Natural killer cell (primary cell): Measurements from ENCODE around the gene GJB4. TPM values are rescaled to one million over a fixed set of nuclear protein-coding genes. Genes with fewer than 3 reads are reported as not detected.

ENCODE experiments used
- ATAC-seq, 3 donors: fragments of 150-1000 bp in 2 of 3; fragments of 200-7000 bp in 1 of 3; cut with Tn5 transposase; 1 replicate in 1 of 3; 2 replicates in 2 of 3; pipeline ENCODE4 v1.10.0; 2021; ENCODE audit warnings: mild to moderate bottlenecking in 2 of 3, moderate library complexity in 2 of 3
- DNase-seq, 2 donors: peaks; one replicate each; pipeline versions ENCODE4 v3.0.0 to v3.0.0-alpha.2; 2013 to 2021; ENCODE audit warnings: mixed read lengths in 1 of 2
- H3K27ac ChIP-seq: one replicate; pipeline ENCODE4 v1.5.1; 2013; ENCODE audit warnings: mild to moderate bottlenecking, low read length
- H3K27me3 ChIP-seq: one replicate; pipeline ENCODE4 v1.6.1; 2013; ENCODE audit warnings: low read length; ENCODE audit not compliant: control insufficient read depth, insufficient read depth
- H3K36me3 ChIP-seq: one replicate; pipeline ENCODE4 v1.6.1; 2013; ENCODE audit warnings: low read length; ENCODE audit not compliant: control insufficient read depth, insufficient read depth
- H3K4me1 ChIP-seq: one replicate; pipeline ENCODE4 v1.6.1; 2013; ENCODE audit warnings: low read length; ENCODE audit not compliant: control insufficient read depth, insufficient read depth
- H3K4me3 ChIP-seq: one replicate; pipeline ENCODE4 v1.5.1; 2013; ENCODE audit warnings: low read length
- H3K9me3 ChIP-seq: one replicate; pipeline ENCODE4 v1.6.1; 2013; ENCODE audit warnings: low read length; ENCODE audit not compliant: control insufficient read depth, insufficient read depth
- H3K27ac Mint-ChIP-seq, 2 donors: one replicate each; pipeline ENCODE4 v1.8.0; 2022; ENCODE audit warnings: mild to moderate bottlenecking in 2 of 2, mixed read lengths in 2 of 2, moderate library complexity in 1 of 2
- H3K27me3 Mint-ChIP-seq, 2 donors: one replicate each; pipeline ENCODE4 v1.8.0; 2022; ENCODE audit warnings: low read depth in 2 of 2, mixed read lengths in 2 of 2
- H3K36me3 Mint-ChIP-seq: one replicate; pipeline ENCODE4 v1.8.0; 2022; ENCODE audit warnings: mixed read lengths
- H3K4me1 Mint-ChIP-seq, 2 donors: one replicate each; pipeline ENCODE4 v1.8.0; 2022; ENCODE audit warnings: mixed read lengths in 2 of 2
- H3K4me3 Mint-ChIP-seq: one replicate; pipeline ENCODE4 v1.8.0; 2022; ENCODE audit warnings: mild to moderate bottlenecking, moderate library complexity, mixed read lengths
- H3K9me3 Mint-ChIP-seq, 2 donors: one replicate each; pipeline ENCODE4 v1.8.0; 2022; ENCODE audit warnings: mixed read lengths in 2 of 2
- WGBS: methylation state at CpG from one replicate; pipeline ENCODE4 v1.1.7; 2013; ENCODE audit warnings: missing lambda C conversion rate; ENCODE audit not compliant: insufficient coverage; 5-methylcytosine and 5-hydroxymethylcytosine counted together
- intact Hi-C: fragments of 100-400 bp; cut with micrococcal nuclease; formaldehyde crosslinking; loops from one replicate; pipeline ENCODE4 v1.14.2; 2022
- total RNA-seq, 4 donors: library from RNA; stranded (reverse); fragments of 120-200 nt in 1 of 4; gene quantifications; one replicate each; pipeline versions ENCODE4 v1.2.3 to v1.2.4, GENCODE V29; 2013 to 2022
- TF ChIP-seq, protein P1 (sequence below): fragments of 200-600 bp; IDR thresholded peaks from one replicate; pipeline ENCODE4 v1.8.0; 2022; ENCODE audit warnings: antibody characterized with exemption

Gene GJB4
- total RNA-seq, 3 donors from 2014 or later (not counting 1 experiment from before 2014, with no cell fraction given), result not detected

DNA sequence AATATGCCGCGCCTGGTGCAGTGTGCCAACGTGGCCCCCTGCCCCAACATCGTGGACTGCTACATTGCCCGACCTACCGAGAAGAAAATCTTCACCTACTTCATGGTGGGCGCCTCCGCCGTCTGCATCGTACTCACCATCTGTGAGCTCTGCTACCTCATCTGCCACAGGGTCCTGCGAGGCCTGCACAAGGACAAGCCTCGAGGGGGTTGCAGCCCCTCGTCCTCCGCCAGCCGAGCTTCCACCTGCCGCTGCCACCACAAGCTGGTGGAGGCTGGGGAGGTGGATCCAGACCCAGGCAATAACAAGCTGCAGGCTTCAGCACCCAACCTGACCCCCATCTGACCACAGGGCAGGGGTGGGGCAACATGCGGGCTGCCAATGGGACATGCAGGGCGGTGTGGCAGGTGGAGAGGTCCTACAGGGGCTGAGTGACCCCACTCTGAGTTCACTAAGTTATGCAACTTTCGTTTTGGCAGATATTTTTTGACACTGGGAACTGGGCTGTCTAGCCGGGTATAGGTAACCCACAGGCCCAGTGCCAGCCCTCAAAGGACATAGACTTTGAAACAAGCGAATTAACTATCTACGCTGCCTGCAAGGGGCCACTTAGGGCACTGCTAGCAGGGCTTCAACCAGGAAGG lies 25.8 kb downstream of the GJB4 start:
- no peaks in the 10 kb centered on the region for H3K9me3 Mint-ChIP-seq
- no peaks in the 10 kb centered on the region for H3K36me3 ChIP-seq
- intact Hi-C loops, result loop anchor here (5.0 kb wide), 1 partner anchor 987 kb away; no protein-coding TSS in a partner anchor
- ATAC-seq, result no peak
- H3K36me3 Mint-ChIP-seq, result no peaks in the 10 kb centered on the region
- TF ChIP-seq, protein P1, sequence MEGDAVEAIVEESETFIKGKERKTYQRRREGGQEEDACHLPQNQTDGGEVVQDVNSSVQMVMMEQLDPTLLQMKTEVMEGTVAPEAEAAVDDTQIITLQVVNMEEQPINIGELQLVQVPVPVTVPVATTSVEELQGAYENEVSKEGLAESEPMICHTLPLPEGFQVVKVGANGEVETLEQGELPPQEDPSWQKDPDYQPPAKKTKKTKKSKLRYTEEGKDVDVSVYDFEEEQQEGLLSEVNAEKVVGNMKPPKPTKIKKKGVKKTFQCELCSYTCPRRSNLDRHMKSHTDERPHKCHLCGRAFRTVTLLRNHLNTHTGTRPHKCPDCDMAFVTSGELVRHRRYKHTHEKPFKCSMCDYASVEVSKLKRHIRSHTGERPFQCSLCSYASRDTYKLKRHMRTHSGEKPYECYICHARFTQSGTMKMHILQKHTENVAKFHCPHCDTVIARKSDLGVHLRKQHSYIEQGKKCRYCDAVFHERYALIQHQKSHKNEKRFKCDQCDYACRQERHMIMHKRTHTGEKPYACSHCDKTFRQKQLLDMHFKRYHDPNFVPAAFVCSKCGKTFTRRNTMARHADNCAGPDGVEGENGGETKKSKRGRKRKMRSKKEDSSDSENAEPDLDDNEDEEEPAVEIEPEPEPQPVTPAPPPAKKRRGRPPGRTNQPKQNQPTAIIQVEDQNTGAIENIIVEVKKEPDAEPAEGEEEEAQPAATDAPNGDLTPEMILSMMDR, result no peak
- H3K4me1 ChIP-seq, result peaks cover 13% of the 10 kb centered on the region
- H3K27me3 ChIP-seq, result peaks cover 11% of the 10 kb centered on the region
- peaks cover 0 to 7% of the 10 kb centered on the region in 2 donors for H3K4me1 Mint-ChIP-seq
- no peak overlapping the region for H3K27ac Mint-ChIP-seq
- 82% methylated on average over 22 of the region's 22 CpGs for WGBS
- H3K9me3 ChIP-seq, result no peaks in the 10 kb centered on the region
- peaks cover 28 to 30% of the 10 kb centered on the region in 2 donors for H3K27me3 Mint-ChIP-seq
- H3K4me3 Mint-ChIP-seq, result no peak overlapping the region
- no peak for DNase-seq
- H3K27ac ChIP-seq, result no peak overlapping the region
- no peak overlapping the region for H3K4me3 ChIP-seq

- intact Hi-C loops, result loop anchor here (1.0 to 5.0 kb wide), 3 partner anchors 66 to 986 kb away; no protein-coding TSS in a partner anchor
- peaks cover 13% of the 10 kb centered on the region for H3K4me1 ChIP-seq
- no peaks in the 10 kb centered on the region for H3K9me3 ChIP-seq
- H3K27me3 ChIP-seq, result peaks cover 11% of the 10 kb centered on the region
- Mint-ChIP-seq H3K27me3 (peaks cover 23 to 31% of the 10 kb centered on the region in 2 donors), H3K36me3 (no peaks in the 10 kb centered on the region), H3K27ac (no peak overlapping the region), H3K9me3 (no peaks in the 10 kb centered on the region), H3K4me1 (peaks cover 0 to 7% of the 10 kb centered on the region in 2 donors), H3K4me3 (no peak overlapping the region)
- TF ChIP-seq, protein P1, result no peak
- no peak overlapping the region for H3K27ac ChIP-seq
- no peak overlapping the region for H3K4me3 ChIP-seq
- WGBS, result 75% methylated on average over 4 of the region's 4 CpGs
- no peaks in the 10 kb centered on the region for H3K36me3 ChIP-seq
- ATAC-seq (peak in 1 of 3 donors; percentile 9), DNase-seq (peak in 1 of 2 donors; percentile 10)
Measured at GRCh38 chr1:34785875-34786470, 26.4 kb downstream of the GJB4 start.

- Mint-ChIP-seq H3K4me3 (no peak overlapping the region), H3K9me3 (no peaks in the 10 kb centered on the region), H3K27ac (no peak overlapping the region), H3K27me3 (peaks cover 29 to 33% of the 10 kb centered on the region in 2 donors), H3K4me1 (peaks cover 0 to 7% of the 10 kb centered on the region in 2 donors), H3K36me3 (no peaks in the 10 kb centered on the region)
- intact Hi-C loops, result loop anchor here (1.0 to 5.0 kb wide), 3 partner anchors 66 to 986 kb away; no protein-coding TSS in a partner anchor
- DNase-seq (peak; percentile 45 to 81), ATAC-seq (peak; percentile 79 to 94 (median 89))
- H3K9me3 ChIP-seq, result no peaks in the 10 kb centered on the region
- no peak overlapping the region for H3K4me3 ChIP-seq
- H3K27me3 ChIP-seq, result peaks cover 10% of the 10 kb centered on the region
- peaks cover 9% of the 10 kb centered on the region for H3K4me1 ChIP-seq
- H3K36me3 ChIP-seq, result no peaks in the 10 kb centered on the region
- no peak overlapping the region for H3K27ac ChIP-seq
- 49% methylated on average over 14 of the region's 14 CpGs for WGBS
- TF ChIP-seq, protein P1, result peak; percentile 73
Measured at GRCh38 chr1:34786521-34787325, 27.2 kb downstream of the GJB4 start.
